ENCODE measurements around the gene TEC.

The TEC gene

GRCh38 chr4:48267574-48267973 is 2.1 kb downstream of the TEC start:
- DNase-seq: no peak

- DNase-seq: no peak
Measured at GRCh38 chr4:48266781-48267180, 2.9 kb downstream of the TEC start.

- no peak for DNase-seq
Measured at GRCh38 chr4:48262926-48263325, 6.7 kb downstream of the TEC start.

GRCh38 chr4:48262484-48262883 is 7.2 kb downstream of the TEC start:
- DNase-seq: no peak

- no peak for DNase-seq
Measured at GRCh38 chr4:48261281-48261680, 8.4 kb downstream of the TEC start.

- no peak for DNase-seq
Measured at GRCh38 chr4:48259748-48260147, 9.9 kb downstream of the TEC start.

- DNase-seq: no peak
Measured at GRCh38 chr4:48258845-48259397, 10.7 kb downstream of the TEC start.

GRCh38 chr4:48255959-48256342 is 13.7 kb downstream of the TEC start:
- DNase-seq: no peak

GRCh38 chr4:48255072-48255958 is 14.3 kb downstream of the TEC start:
- DNase-seq: no peak

- DNase-seq: no peak
Measured at GRCh38 chr4:48254381-48255071, 15.1 kb downstream of the TEC start.

GRCh38 chr4:48252313-48252712 is 17.3 kb downstream of the TEC start:
- DNase-seq: no peak

- no peak for DNase-seq
Measured at GRCh38 chr4:48250980-48251379, 18.7 kb downstream of the TEC start.

- no peak for DNase-seq
Measured at GRCh38 chr4:48250343-48250742, 19.3 kb downstream of the TEC start.

- DNase-seq: no peak
Measured at GRCh38 chr4:48249378-48249777, 20.3 kb downstream of the TEC start.

- no peak for DNase-seq
Measured at GRCh38 chr4:48248559-48248953, 21.1 kb downstream of the TEC start.

GRCh38 chr4:48247878-48248558 is 21.6 kb downstream of the TEC start:
- no peak for DNase-seq

GRCh38 chr4:48247142-48247877 is 22.3 kb downstream of the TEC start:
- no peak for DNase-seq

- no peak for DNase-seq
Measured at GRCh38 chr4:48244665-48245064, 25.0 kb downstream of the TEC start.

GRCh38 chr4:48243887-48244286 is 25.8 kb downstream of the TEC start:
- no peak for DNase-seq

GRCh38 chr4:48243429-48243828 is 26.2 kb downstream of the TEC start:
- no peak for DNase-seq

- no peak for DNase-seq
Measured at GRCh38 chr4:48242511-48243195, 27.0 kb downstream of the TEC start.

GRCh38 chr4:48241731-48242130 is 27.9 kb downstream of the TEC start:
- no peak for DNase-seq
